ENCODE data around the gene PRSS57. TPM values are rescaled to one million over a fixed set of nuclear protein-coding genes. Genes with fewer than 3 reads are reported as not detected.

Gene PRSS57
- total and polyA plus RNA-seq, 2 of the 13 experiments (the other 11 are each of a cell fraction or from before 2014, with no cell fraction given) = 0.12 TPM; not detected in 1

GRCh38 chr19:703651-704446 lies 8.6 kb upstream of the PRSS57 start (continued):
- TF ChIP-seq, protein P1, sequence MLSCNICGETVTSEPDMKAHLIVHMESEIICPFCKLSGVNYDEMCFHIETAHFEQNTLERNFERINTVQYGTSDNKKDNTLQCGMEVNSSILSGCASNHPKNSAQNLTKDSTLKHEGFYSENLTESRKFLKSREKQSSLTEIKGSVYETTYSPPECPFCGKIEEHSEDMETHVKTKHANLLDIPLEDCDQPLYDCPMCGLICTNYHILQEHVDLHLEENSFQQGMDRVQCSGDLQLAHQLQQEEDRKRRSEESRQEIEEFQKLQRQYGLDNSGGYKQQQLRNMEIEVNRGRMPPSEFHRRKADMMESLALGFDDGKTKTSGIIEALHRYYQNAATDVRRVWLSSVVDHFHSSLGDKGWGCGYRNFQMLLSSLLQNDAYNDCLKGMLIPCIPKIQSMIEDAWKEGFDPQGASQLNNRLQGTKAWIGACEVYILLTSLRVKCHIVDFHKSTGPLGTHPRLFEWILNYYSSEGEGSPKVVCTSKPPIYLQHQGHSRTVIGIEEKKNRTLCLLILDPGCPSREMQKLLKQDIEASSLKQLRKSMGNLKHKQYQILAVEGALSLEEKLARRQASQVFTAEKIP (CRISPR knock-in tag; IDR thresholded peaks at IDR 0.05; ENCODE audit: borderline replicate concordance) = no peak
- TF ChIP-seq, protein P2, sequence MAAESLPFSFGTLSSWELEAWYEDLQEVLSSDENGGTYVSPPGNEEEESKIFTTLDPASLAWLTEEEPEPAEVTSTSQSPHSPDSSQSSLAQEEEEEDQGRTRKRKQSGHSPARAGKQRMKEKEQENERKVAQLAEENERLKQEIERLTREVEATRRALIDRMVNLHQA (CRISPR knock-in tag; IDR thresholded peaks at IDR 0.05) = no peak
- no peak for TF ChIP-seq PHF21A (CRISPR knock-in tag; IDR thresholded peaks at IDR 0.05)
- TF ChIP-seq ZNF766 (CRISPR knock-in tag; IDR thresholded peaks at IDR 0.05; ENCODE audit: borderline replicate concordance) = no peak
- no peak for TF ChIP-seq SCMH1 (CRISPR knock-in tag; IDR thresholded peaks at IDR 0.05; ENCODE audit: borderline replicate concordance)
- TF ChIP-seq MLX (CRISPR knock-in tag; IDR thresholded peaks at IDR 0.05) = no peak
- TF ChIP-seq NKX3-1 (CRISPR knock-in tag; IDR thresholded peaks at IDR 0.05) = no peak
- 0 out of 2 replicates have a peak, but pooled peaks have one; percentile 17 for TF ChIP-seq TBX2 (CRISPR knock-in tag; IDR thresholded peaks at IDR 0.05; ENCODE audit: borderline replicate concordance)
- TF ChIP-seq SNAPC4 (CRISPR knock-in tag; IDR thresholded peaks at IDR 0.05) = no peak
- no peak for TF ChIP-seq ZNF121 (CRISPR knock-in tag; IDR thresholded peaks at IDR 0.05)
- TF ChIP-seq STAG1 (CRISPR knock-in tag; IDR thresholded peaks at IDR 0.05) = peak; percentile 9
- TF ChIP-seq ZNF225 (CRISPR knock-in tag; IDR thresholded peaks at IDR 0.05) = no peak
- peak; percentile 93 to 100 for TF ChIP-seq POLR2A (IDR thresholded peaks at IDR 0.05; ENCODE audit: insufficient read depth in 1 of 2, low read depth in 2 of 2, low read length in 2 of 2)
- TF ChIP-seq, protein P3, sequence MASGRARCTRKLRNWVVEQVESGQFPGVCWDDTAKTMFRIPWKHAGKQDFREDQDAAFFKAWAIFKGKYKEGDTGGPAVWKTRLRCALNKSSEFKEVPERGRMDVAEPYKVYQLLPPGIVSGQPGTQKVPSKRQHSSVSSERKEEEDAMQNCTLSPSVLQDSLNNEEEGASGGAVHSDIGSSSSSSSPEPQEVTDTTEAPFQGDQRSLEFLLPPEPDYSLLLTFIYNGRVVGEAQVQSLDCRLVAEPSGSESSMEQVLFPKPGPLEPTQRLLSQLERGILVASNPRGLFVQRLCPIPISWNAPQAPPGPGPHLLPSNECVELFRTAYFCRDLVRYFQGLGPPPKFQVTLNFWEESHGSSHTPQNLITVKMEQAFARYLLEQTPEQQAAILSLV (CRISPR knock-in tag; IDR thresholded peaks at IDR 0.05; ENCODE audit: borderline replicate concordance) = no peak
- 0 out of 2 replicates have a peak, but pooled peaks have one; percentile 64 for TF ChIP-seq ZNF713 (CRISPR knock-in tag; IDR thresholded peaks at IDR 0.05)
- no peak for TF ChIP-seq ATM (IDR thresholded peaks at IDR 0.05; ENCODE audit: borderline replicate concordance)
- no peak for TF ChIP-seq ZNF746 (CRISPR knock-in tag; IDR thresholded peaks at IDR 0.05)
- TF ChIP-seq MLLT10 (CRISPR knock-in tag; IDR thresholded peaks at IDR 0.05) = no peak
- TF ChIP-seq, protein P4, sequence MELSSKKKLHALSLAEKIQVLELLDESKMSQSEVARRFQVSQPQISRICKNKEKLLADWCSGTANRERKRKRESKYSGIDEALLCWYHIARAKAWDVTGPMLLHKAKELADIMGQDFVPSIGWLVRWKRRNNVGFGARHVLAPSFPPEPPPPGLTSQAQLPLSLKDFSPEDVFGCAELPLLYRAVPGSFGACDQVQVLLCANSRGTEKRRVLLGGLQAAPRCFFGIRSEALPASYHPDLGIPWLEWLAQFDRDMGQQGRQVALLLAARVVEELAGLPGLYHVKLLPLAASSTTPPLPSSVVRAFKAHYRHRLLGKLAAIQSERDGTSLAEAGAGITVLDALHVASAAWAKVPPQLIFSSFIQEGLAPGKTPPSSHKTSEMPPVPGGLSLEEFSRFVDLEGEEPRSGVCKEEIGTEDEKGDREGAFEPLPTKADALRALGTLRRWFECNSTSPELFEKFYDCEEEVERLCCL (CRISPR knock-in tag; IDR thresholded peaks at IDR 0.05; ENCODE audit: borderline replicate concordance) = no peak
- peak; percentile 73 for TF ChIP-seq RBFOX2 (IDR thresholded peaks at IDR 0.05; ENCODE audit: low read depth, low read length)

Data from HepG2 (cell line).